Measurements from ENCODE around the gene PRAF2. TPM values are rescaled to one million over a fixed set of nuclear protein-coding genes. Genes with fewer than 3 reads are reported as not detected.
A peak's percentile ranks its signal among the peaks of the same experiment; 100 is the strongest.

The PRAF2 gene
- total RNA-seq, 2 experiments from 2014 or later = 9.1 to 11.5 TPM

DNA sequence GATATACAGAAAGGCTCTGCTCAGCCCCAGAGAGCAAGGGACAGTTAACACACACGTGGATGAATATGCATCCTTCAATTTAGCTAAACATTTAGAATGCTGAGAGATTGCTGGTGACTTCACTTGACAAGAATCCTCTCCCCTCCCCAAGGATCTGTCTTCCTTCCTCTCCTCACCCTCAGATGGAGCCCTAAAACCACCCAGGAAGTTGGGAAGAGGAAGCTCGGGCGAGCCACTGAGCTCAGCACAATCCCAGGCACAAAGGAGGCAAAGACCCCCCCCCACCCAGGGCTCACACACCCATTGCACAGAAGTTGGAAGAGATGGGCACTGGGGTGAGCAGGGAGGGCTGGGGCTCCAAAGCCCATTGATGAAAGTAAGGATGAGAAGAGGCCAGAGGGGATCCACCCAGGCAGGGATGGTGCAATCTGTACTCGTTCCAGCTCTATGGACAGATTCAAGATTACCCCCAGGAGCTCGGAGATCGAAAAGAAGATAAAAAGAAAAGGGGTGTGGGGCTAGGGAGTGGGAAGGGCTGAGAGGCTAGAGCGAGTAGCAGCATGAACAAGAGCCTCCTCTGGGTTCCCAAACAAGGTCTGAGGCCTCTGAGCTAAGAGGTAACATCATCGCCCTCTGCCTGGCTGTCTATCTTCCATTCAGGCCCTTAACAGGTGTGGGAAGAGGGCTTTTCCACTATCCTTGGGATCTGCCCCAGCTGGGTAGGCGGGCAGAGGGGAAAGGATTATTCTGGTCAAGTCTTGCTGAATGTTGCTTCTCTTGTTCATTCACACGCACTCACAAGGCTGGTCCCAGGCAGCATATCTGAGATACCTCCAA, 31.8 kb downstream of the PRAF2 start:
- Mint-ChIP-seq H3K4me3 (peak overlapping the region; percentile 93), H3K9me3 (ENCODE audit: low read depth) (no peaks in the 10 kb centered on the region), H3K27me3 (no peaks in the 10 kb centered on the region), H3K36me3 (ENCODE audit: low read depth) (peaks cover 17% of the 10 kb centered on the region), H3K27ac (peak overlapping the region; percentile 94), H3K4me1 (peaks cover 41% of the 10 kb centered on the region)
- ATAC-seq = no peak
- peak; percentile 20 for DNase-seq
- POLR2A ChIA-PET = no interaction called here
- CTCF ChIA-PET = interaction anchor here (0.6 kb wide), 3 partner anchors 73 to 146 kb away, joined by 3 read pairs; no protein-coding TSS in a partner anchor
- intact Hi-C loops (cut with DNase I, micrococcal nuclease) = no loop called here

DNA sequence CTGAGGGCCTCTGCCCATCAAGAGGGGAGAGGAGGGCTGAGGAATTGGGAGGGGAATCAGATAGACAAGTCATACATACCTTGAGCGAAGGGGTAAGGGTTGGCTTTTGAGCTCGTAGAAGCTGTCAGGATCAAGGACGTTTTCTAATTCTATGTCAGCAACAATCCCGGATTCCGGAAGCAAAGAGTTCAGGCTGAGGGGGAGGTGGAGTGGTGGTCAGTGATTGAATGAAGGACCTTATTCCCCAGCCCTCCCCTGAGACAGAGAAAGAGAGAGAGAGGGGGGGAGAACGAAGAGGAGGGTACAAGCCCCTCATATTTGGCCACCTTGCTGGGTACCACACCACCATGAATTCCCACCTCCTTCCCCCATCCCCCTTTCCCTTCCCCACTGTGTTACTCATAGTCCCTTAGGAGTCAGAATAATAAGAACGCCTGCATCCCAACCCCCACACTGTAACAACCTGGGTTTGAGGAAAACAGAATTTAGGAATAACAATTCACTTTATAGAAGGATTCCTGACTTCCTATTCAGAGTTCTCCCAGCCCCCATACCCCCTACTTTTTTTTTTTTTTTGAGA, 33.3 kb downstream of the PRAF2 start:
- no peak for DNase-seq
- ChIA-PET CTCF (no interaction called here), POLR2A (interaction anchor here (0.6 kb wide), 1 partner anchor 343 kb away, joined by 3 read pairs; no protein-coding TSS in a partner anchor)
- Mint-ChIP-seq H3K27me3 (no peaks in the 10 kb centered on the region), H3K27ac (peak overlapping the region; percentile 76), H3K4me3 (peak overlapping the region; percentile 43), H3K9me3 (ENCODE audit: low read depth) (no peaks in the 10 kb centered on the region), H3K36me3 (ENCODE audit: low read depth) (peaks cover 19% of the 10 kb centered on the region), H3K4me1 (peaks cover 41% of the 10 kb centered on the region)
- intact Hi-C loops (cut with DNase I, micrococcal nuclease) = no loop called here
- ATAC-seq = no peak

DNA sequence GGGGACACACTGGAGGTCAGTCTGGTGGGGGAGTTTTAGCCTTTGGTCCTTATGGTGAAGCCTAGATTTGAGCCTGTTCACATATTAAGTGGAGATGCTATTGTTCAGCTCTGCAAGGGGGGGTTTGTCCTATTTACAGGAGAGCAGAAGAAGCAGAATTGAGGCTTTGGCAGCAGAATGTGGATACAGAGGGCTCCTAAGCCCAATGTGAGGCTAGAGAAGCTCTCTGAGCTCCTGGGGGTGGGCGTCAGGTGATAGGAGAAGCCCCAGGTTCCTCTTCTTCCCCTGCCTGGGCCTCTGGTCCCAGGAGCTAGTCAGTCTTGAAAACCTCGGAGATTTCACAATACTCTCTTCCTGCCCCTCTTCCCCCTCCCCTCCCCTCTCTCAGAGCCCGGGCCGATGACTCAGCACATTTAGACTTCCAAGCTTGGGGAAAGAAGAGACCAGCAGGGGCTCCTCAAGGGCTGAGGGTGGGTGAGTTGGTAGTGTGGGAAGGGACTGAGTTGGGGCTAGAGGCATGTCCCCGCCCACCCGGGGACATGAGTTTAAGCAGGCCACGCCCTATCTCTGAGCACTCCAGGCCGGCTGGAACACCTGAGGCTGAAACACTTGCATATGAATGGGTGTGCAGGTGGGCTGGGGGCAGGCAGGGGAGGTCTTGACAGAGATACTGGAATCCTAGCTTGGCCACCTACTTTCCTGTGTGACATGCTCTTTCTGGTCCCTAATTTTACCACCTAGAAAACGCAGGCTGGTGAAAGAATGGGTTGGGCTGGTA, 34.0 kb downstream of the PRAF2 start:
- peak overlapping the region; percentile 43 for H3K4me3 Mint-ChIP-seq
- H3K9me3 Mint-ChIP-seq (ENCODE audit: low read depth) = no peaks in the 10 kb centered on the region
- ATAC-seq (peak; percentile 25), DNase-seq (peak; percentile 67)
- peak overlapping the region; percentile 76 for H3K27ac Mint-ChIP-seq
- H3K27me3 Mint-ChIP-seq = no peaks in the 10 kb centered on the region
- intact Hi-C loops (cut with DNase I, micrococcal nuclease) = no loop called here
- CTCF ChIA-PET = no interaction called here
- H3K36me3 Mint-ChIP-seq (ENCODE audit: low read depth) = peaks cover 19% of the 10 kb centered on the region
- POLR2A ChIA-PET = interaction anchor here (0.6 kb wide), 1 partner anchor 342 kb away, joined by 3 read pairs; no protein-coding TSS in a partner anchor
- H3K4me1 Mint-ChIP-seq = peaks cover 41% of the 10 kb centered on the region

DNA sequence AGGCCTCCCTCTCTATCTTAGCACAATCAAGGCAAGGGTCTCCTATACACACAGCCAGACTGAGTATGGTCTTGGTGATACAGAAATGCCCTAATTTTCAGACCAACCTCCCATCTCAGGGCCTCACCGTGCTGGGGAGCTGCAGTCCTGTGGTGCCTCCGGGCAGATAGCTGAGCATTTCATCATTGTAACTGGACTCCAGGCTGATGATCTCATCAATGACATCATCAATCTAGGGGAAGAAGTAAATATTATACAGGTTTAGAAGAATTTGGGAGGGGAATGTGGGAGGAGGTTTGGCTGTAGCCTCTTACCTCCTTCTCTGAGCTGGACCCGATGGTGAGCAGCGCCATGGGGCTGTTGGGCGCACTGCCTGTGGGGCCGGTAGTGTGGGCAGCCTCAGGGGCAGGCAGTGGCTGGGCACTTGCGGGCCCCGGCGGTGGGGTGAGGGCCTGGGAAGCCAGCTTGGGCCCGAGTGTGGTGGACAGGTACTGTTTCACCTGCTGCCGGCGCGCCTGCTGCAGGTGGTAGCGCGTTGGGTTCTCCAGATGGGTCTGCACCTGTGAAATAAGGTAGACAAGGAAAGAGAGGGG, 35.8 kb downstream of the PRAF2 start:
- intact Hi-C loops (cut with DNase I, micrococcal nuclease) = no loop called here
- ChIA-PET CTCF (interaction anchor here (0.8 kb wide), 1 partner anchor 53 kb away, joined by 3 read pairs; no protein-coding TSS in a partner anchor), POLR2A (no interaction called here)
- ATAC-seq (no peak), DNase-seq (no peak)
- Mint-ChIP-seq H3K27me3 (no peaks in the 10 kb centered on the region), H3K4me3 (no peak overlapping the region), H3K4me1 (peaks cover 35% of the 10 kb centered on the region), H3K27ac (no peak overlapping the region), H3K9me3 (ENCODE audit: low read depth) (no peaks in the 10 kb centered on the region), H3K36me3 (ENCODE audit: low read depth) (peaks cover 28% of the 10 kb centered on the region)

DNA sequence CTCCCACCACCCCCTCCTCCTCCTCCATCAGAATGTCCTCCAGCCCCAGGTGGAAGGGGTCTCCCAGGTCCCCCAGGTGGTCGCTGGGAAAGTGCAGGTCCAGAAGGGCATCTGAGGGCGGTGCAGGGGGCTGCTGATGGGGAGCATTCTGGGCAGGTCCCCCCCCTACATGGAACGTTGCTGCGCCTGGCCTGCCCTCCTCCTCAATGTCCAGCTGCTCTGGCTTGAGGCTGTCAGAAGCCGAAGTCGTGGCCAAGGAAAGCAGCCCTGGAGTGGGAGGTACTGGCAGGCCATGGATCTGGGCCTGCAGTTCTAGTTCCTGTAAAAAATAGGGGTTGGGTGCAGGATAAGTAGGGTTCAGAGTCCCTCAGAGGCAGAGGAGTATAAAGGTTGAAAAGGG, 43.5 kb downstream of the PRAF2 start:
- Mint-ChIP-seq H3K27ac (no peak overlapping the region), H3K4me1 (no peaks in the 10 kb centered on the region), H3K36me3 (ENCODE audit: low read depth) (peaks cover 17% of the 10 kb centered on the region), H3K27me3 (no peaks in the 10 kb centered on the region), H3K9me3 (ENCODE audit: low read depth) (no peaks in the 10 kb centered on the region), H3K4me3 (no peak overlapping the region)
- intact Hi-C loops (cut with DNase I, micrococcal nuclease) = no loop called here
- ATAC-seq (no peak), DNase-seq (no peak)
- CTCF ChIA-PET = no interaction called here
- POLR2A ChIA-PET = no interaction called here

DNA sequence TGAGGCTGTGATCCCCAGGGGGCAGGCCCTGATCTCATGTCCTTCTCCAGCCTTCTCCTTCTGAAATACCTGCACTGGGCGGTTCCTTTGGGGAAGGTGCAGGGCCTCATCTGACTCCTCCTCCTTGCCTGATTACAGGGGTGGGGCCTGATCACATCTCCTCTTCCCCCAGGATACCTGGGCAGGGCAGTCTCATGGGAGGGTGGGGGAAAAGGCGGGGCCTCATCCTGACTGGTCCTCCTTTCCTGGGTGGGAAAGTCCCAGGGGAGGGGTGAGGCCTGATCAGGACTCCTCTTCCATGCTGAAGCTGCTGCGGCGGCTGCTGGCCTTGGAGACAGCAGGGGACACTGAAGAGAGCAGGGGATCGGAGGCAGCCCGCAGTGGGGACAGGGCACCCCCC, 43.9 kb downstream of the PRAF2 start:
- ChIA-PET POLR2A (no interaction called here), CTCF (no interaction called here)
- no peaks in the 10 kb centered on the region for H3K27me3 Mint-ChIP-seq
- ATAC-seq (no peak), DNase-seq (no peak)
- H3K9me3 Mint-ChIP-seq (ENCODE audit: low read depth) = no peaks in the 10 kb centered on the region
- peaks cover 17% of the 10 kb centered on the region for H3K36me3 Mint-ChIP-seq (ENCODE audit: low read depth)
- H3K27ac Mint-ChIP-seq = no peak overlapping the region
- H3K4me1 Mint-ChIP-seq = no peaks in the 10 kb centered on the region
- intact Hi-C loops (cut with DNase I, micrococcal nuclease) = no loop called here
- no peak overlapping the region for H3K4me3 Mint-ChIP-seq

Other genes with a start within 250 kb of the PRAF2 start
- not detected for gene ERAS, start 247.5 kb downstream of the PRAF2 start, total RNA-seq
- gene PCSK1N, start 238.4 kb downstream of the PRAF2 start, total RNA-seq = 1 to 10 TPM; 1.3 TPM
- 10 to 100 TPM; 54.2 to 58.9 TPM for gene TIMM17B, start 176.2 kb downstream of the PRAF2 start, total RNA-seq
- gene PQBP1, start 176.1 kb downstream of the PRAF2 start, total RNA-seq = 10 to 100 TPM; 73.4 to 75.3 TPM
- gene SLC35A2, start 162.4 kb downstream of the PRAF2 start, total RNA-seq = 10 to 100 TPM; 19.7 to 20.3 TPM
- 100 to 1,000 TPM; 320 TPM for gene PIM2, start 155.0 kb downstream of the PRAF2 start, total RNA-seq
- gene OTUD5, start 116.4 kb downstream of the PRAF2 start, total RNA-seq = 10 to 100 TPM; 68.0 to 98.1 TPM
- gene KCND1, start 102.2 kb downstream of the PRAF2 start, total RNA-seq = 1 to 10 TPM; 2.5 to 2.8 TPM
- 10 to 100 TPM; 57.8 to 63.3 TPM for gene GRIPAP1, start 71.7 kb downstream of the PRAF2 start, total RNA-seq
- 10 to 100 TPM; 27.1 to 27.5 TPM for gene TFE3, start 30.6 kb downstream of the PRAF2 start, total RNA-seq
- gene CCDC120, start 15.0 kb downstream of the PRAF2 start, total RNA-seq = 1 to 10 TPM; 3.1 to 3.6 TPM
- gene WDR45, start 5.9 kb upstream of the PRAF2 start, total RNA-seq = 10 to 100 TPM; 22.4 to 23.9 TPM
- 10 to 100 TPM; 17.8 to 21.2 TPM for gene GPKOW, start 49.7 kb upstream of the PRAF2 start, total RNA-seq
- gene MAGIX, start 88.8 kb upstream of the PRAF2 start, total RNA-seq = 1 to 10 TPM in 1 of 2 experiments, under 1 TPM in 1; 0.49 to 1.3 TPM
- gene PLP2, start 97.9 kb upstream of the PRAF2 start, total RNA-seq = 100 to 1,000 TPM; 174 to 202 TPM
- gene PRICKLE3, start 112.4 kb upstream of the PRAF2 start, total RNA-seq = 10 to 100 TPM; 22.3 to 23.0 TPM
- 1 to 10 TPM; 7.2 to 8.5 TPM for gene SYP, start 126.2 kb upstream of the PRAF2 start, total RNA-seq
- gene CACNA1F, start 159.3 kb upstream of the PRAF2 start, total RNA-seq = under 1 TPM; 0.65 to 0.87 TPM
- gene CCDC22, start 161.5 kb upstream of the PRAF2 start, total RNA-seq = 10 to 100 TPM; 19.8 to 23.8 TPM
- 10 to 100 TPM; 17.9 to 20.0 TPM for gene FOXP3, start 190.7 kb upstream of the PRAF2 start, total RNA-seq
- 1 to 10 TPM; 4.4 to 4.7 TPM for gene PPP1R3F, start 195.8 kb upstream of the PRAF2 start, total RNA-seq
- gene GAGE10, start 229.6 kb upstream of the PRAF2 start, total RNA-seq = not detected
- not detected for gene GAGE12J, start 248.0 kb upstream of the PRAF2 start, total RNA-seq

Measured in activated CD4-positive, alpha-beta T cell treated with anti-CD3 and anti-CD28 coated beads for 36 hours (primary cell).